SW 1271 (cell line): ENCODE measurements around the gene CHD6.
A peak's percentile ranks its signal among the peaks of the same experiment; 100 is the strongest.

ENCODE experiments used
- DNase-seq, 2 experiments: peaks; one replicate each; lab custom pipeline; 2025; lab: John Stamatoyannopoulos, UW

Gene CHD6, protein sequence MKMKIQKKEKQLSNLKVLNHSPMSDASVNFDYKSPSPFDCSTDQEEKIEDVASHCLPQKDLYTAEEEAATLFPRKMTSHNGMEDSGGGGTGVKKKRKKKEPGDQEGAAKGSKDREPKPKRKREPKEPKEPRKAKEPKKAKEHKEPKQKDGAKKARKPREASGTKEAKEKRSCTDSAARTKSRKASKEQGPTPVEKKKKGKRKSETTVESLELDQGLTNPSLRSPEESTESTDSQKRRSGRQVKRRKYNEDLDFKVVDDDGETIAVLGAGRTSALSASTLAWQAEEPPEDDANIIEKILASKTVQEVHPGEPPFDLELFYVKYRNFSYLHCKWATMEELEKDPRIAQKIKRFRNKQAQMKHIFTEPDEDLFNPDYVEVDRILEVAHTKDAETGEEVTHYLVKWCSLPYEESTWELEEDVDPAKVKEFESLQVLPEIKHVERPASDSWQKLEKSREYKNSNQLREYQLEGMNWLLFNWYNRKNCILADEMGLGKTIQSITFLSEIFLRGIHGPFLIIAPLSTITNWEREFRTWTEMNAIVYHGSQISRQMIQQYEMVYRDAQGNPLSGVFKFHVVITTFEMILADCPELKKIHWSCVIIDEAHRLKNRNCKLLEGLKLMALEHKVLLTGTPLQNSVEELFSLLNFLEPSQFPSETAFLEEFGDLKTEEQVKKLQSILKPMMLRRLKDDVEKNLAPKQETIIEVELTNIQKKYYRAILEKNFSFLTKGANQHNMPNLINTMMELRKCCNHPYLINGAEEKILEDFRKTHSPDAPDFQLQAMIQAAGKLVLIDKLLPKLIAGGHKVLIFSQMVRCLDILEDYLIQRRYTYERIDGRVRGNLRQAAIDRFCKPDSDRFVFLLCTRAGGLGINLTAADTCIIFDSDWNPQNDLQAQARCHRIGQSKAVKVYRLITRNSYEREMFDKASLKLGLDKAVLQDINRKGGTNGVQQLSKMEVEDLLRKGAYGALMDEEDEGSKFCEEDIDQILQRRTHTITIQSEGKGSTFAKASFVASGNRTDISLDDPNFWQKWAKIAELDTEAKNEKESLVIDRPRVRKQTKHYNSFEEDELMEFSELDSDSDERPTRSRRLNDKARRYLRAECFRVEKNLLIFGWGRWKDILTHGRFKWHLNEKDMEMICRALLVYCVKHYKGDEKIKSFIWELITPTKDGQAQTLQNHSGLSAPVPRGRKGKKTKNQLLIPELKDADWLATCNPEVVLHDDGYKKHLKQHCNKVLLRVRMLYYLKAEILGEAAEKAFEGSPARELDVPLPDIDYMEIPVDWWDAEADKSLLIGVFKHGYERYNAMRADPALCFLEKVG (N-terminal part only)

GRCh38 chr20:41617902-41618806 is at the start of gene CHD6:
CHD6 (minus strand) TSS chr20:41618377; CDS start chr20:41551337, 67,040 bp downstream.
- peak; percentile 95 to 97 for DNase-seq

- DNase-seq = peak in 1 of 2 experiments; percentile 11
Observed at GRCh38 chr20:41664584-41664983, 46.4 kb upstream of the CHD6 start.

DNA sequence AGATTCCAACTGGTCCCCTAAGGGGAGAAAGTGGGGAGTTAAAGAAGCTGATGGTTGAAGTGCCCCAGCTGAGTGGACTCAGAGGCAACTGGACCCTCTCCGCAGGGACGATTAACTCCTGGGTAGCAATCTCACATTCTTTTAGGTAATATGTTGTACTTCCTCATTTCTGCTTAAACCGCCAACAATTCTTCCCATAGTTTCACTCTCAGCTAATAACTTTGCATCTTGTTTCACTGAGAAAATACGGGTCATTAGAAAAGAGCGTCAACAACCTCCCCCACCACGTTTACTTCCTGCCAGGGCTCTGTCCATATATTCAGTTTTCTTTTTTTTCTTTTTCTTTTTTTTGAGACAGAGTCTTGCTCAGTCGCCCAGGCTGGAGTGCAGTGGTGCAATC is 39.5 kb upstream of the CHD6 start:
- no peak for DNase-seq

GRCh38 chr20:41655962-41656618 is 37.9 kb upstream of the CHD6 start:
- DNase-seq = no peak

GRCh38 chr20:41654884-41655283 is 36.7 kb upstream of the CHD6 start:
- no peak for DNase-seq

DNA sequence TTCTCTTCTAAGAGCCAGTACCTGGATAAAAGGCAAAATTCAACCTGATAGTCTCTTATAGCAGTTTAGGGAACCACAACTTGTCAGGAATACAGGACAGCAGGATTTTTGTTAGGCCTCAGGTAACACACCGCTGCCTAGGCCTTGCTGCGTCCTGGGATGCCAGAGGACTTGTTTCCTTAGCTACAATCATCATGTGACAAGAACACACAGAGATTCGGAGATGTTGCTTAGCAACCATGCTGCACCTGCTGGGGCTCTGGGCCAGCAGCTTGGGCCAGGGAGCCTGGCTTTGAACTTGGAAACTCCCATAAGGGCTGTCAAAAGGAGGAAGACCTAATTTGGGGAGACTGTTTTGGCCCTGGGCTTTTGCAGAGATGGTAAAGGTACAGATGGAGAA is 36.1 kb upstream of the CHD6 start:
- DNase-seq = no peak

DNA sequence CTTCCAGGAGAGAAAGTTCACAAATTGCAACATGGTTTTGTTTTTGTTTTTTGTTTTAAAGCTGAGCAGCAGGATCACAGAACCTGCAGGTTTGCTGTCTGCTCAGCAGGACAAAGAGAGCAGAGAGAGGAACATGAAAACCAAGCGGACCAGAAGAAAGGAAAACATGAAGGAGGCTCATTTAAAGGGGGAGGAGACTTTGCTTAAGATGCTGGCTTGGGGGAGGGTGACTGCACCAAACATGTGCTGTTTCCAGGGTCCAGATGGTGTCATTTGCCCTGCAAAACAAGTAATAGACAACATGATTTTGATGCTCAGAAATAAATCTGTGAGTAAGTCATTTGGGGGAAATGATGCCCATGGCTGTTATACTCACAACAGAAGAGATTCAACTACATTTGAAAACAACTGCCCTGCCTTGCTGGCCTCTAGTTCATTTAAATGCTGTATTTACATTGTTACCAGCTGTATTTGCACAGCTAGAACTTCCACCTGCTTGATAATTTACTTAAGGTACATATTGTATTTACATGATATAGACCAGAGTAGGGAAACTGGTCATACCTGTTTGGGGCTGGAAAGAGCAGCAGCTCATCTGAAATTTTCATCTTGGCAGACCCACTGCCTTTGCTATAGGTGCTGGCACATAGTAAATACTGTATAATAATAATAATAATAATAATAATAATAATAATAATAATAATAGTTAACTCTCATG is 32.2 kb upstream of the CHD6 start:
- DNase-seq = no peak

DNA sequence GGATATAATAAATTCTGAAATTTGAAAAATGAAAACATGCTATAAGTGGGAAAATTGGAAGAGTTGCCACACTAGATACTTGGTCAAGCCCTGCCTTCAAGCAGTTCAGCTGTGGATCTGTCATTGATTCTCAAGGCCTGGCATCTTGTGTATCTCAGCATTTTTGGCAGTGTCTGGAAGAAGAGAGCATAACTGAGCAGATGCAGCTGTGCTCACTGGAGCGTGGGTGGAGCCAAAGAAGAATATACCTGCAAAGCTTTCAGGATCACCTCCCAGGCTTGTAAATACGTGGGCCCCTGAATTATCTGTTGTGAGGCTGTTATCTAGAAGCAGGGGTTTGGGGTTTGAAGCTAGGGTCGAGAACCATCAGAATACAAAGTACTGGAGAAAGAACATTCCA is 31.3 kb upstream of the CHD6 start:
- no peak for DNase-seq

DNA sequence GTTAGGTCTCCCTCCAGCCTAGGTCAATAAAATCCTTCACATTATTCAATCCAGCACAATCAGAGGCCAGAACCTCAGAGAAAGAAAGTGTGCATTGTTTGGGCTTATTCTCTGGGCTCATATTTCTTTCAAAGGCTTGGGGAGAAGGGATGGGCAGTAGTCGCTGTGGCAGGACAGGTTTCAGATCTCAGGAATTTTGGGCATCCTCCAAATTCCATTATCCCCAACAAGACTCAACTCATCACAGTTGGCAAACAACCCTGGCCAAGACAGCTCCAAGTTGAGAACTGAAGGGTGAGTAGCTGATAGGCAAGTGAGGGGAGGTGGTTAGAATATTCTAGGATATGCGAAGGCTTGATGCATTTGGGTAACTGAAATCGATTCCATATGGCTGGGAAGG is 27.2 kb upstream of the CHD6 start:
- DNase-seq = no peak

DNA sequence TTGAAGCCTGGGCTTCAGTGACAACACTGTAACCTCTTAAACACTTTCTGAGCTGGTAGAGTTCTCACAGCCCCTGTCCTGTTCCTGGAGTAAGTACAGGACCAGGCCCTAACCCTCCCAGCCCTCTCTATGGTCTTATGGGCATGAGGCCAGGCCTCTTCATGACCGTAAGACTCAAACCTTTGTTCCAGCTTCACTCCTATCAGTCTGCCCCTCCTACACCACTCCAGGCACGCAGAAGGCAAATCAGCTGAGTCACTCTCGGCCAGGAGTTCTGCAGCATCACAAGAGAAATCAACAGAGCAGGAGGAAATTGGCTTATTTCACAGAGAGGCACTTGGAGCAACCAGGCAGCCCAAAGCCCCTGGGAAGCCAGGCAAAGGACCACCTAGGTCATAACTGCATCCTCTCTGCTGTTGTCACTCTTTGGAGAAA is 25.3 kb upstream of the CHD6 start:
- no peak for DNase-seq

DNA sequence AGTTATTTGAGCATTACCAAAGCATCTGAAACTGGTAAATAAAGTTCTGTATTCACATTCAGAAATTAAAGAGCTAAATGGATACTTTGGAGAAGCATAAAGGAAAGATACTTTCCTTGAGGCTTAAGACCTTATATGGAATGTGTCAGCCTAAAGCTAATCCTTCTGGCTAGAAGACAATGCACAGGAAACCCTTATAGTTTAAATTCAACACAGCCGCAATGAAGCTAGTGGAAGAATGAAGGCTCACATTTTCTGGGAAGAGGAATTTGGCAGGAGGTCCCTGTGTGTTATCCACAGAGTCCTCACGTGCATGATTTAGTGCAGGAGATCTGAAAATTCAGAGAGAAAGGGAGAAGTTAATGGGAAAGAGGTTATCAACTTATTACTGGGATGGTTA is 21.5 kb upstream of the CHD6 start:
- no peak for DNase-seq

DNA sequence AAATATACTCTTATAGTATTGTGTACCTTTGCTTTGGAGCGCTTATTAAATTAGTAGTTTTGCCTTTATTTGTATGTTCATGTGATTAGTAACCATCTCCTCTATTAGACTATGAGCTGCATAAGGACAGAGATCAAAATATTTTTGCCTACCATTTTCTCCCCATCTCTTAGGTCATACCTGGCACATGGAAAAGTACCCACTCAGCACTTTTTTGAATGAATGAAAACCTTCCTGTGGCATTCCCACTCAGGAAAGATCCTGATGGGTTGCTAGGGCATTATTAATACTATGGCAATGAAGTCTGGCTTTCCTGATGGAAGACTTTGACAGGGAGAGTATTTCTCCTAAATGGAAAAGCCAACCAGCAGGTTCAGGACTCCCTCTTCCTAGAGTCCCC is 20.3 kb upstream of the CHD6 start:
- DNase-seq = no peak

- no peak for DNase-seq
Observed at GRCh38 chr20:41635158-41635557, 17.0 kb upstream of the CHD6 start.

GRCh38 chr20:41632896-41633295 is 14.7 kb upstream of the CHD6 start:
- DNase-seq = no peak

DNA sequence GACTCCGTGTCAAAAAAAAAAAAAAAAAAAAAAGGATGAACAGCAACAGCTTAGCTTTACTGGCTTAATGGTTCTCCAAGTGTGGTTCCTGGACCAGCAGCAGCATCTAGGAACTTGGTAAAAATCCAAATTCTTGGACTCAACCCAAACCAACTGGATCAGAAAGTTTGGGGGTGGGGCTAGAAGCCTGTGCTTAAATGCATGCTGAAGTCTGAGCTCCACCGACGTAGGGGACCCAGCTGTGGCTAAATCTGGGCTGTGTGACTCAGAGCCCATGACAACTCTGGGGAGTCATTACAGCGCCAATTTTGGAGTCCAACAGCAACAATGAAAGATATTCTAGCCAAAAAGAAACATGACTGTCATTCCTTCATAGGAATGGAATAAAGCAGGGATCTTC is 13.6 kb upstream of the CHD6 start:
- DNase-seq = no peak

DNA sequence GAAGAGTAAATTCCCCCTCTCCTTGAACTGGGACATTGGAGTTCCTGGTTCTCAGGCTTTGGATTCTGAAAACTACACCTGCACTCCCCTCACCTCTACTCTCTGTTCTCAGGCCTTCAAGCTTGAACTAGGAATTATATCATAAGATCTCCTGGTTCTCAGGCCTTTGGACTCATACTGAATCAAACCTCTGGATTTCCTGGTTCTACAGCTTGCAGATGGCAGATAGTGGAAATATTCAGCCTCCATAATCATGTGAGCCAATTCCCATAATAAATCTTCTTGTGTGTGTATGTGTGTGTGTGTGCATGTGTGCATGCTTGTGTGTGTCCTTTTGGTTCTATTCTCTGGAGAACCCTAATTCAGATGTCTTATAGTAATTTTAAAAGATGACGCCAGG is 12.7 kb upstream of the CHD6 start:
- DNase-seq = no peak

DNA sequence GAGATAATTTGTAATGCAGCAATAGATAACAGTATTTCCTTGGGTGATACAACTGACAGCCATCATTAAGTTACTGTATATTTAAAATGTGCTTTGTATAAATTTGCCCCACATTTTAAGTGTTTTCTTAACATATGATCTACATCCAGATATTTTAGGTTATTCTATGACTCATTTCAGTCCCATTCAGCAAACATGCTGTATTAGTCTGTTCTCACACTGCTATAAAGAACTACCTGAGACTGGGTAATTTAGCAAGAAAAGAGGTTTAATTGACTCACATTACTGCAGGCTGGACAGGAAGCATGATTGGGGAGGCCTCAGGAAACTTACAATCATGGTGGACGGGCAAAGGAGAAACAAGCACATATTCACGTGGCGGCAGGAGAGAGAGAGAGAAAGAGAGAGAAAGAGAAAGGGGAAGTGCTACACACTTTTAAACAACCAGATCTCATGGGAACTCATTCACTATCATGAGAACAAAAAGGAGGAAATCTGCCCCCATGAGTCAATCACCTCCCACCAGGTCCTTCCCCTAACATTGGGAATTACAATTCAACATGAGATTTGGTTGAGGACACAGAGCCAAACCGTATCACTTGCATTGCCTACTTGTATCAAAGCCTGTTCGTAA is 9.6 kb upstream of the CHD6 start:
- DNase-seq = no peak

DNA sequence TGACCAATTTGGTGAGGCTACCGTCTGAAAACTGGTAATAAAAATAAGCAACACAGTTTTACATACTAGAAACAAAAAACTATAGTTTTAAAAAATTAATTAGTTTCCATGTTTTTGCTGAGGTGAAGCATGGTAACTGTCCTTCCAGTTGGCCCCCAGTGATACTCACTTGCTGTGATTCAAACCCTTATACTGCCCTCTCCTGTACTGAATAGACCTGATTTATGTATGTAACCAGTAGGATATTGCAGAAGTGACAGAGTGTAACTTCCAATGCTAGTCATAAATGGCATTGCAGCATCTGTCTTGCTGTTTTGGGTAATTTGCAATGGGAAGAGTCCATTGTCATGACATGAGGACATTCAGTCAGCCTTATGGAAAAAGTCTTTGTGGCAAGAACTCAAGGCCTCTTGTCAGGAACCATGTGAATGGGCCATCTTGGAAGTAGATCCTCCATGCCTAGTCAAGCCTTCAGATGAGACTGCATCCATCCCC is 8.9 kb upstream of the CHD6 start:
- no peak for DNase-seq
